Astrocyte of the cerebellum (primary cell): Measurements from ENCODE around the gene IL18BP.

Experiments
- DNase-seq: peaks from one replicate; pipeline ENCODE4 v3.0.0-alpha.2; 2011; ENCODE audit warnings: low read depth
- H3K4me3 ChIP-seq: 2 replicates; pipeline ENCODE4 v1.5.1; 2011; ENCODE audit warnings: mild to moderate bottlenecking, low read depth, low read length, moderate library complexity
- in situ Hi-C: cut with HindIII; loops from 2 replicates; pipeline ENCODE4 v1.10.0; 2017; ENCODE audit warnings: low sequenced_read_pairs
- TF ChIP-seq, protein P1 (sequence below): IDR thresholded peaks from 2 replicates; pipeline ENCODE4 v1.5.1; 2012; ENCODE audit warnings: low read length, low read depth, moderate library complexity, mild to moderate bottlenecking; ENCODE audit errors: missing control alignments

IL18BP gene

GRCh38 chr11:71998061-71998460 lies 648 bp upstream of the IL18BP start:
- DNase-seq = no peak
- TF ChIP-seq, protein P1, sequence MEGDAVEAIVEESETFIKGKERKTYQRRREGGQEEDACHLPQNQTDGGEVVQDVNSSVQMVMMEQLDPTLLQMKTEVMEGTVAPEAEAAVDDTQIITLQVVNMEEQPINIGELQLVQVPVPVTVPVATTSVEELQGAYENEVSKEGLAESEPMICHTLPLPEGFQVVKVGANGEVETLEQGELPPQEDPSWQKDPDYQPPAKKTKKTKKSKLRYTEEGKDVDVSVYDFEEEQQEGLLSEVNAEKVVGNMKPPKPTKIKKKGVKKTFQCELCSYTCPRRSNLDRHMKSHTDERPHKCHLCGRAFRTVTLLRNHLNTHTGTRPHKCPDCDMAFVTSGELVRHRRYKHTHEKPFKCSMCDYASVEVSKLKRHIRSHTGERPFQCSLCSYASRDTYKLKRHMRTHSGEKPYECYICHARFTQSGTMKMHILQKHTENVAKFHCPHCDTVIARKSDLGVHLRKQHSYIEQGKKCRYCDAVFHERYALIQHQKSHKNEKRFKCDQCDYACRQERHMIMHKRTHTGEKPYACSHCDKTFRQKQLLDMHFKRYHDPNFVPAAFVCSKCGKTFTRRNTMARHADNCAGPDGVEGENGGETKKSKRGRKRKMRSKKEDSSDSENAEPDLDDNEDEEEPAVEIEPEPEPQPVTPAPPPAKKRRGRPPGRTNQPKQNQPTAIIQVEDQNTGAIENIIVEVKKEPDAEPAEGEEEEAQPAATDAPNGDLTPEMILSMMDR = no peak
- in situ Hi-C loops = no loop called here
- no peak overlapping the region for H3K4me3 ChIP-seq

DNA sequence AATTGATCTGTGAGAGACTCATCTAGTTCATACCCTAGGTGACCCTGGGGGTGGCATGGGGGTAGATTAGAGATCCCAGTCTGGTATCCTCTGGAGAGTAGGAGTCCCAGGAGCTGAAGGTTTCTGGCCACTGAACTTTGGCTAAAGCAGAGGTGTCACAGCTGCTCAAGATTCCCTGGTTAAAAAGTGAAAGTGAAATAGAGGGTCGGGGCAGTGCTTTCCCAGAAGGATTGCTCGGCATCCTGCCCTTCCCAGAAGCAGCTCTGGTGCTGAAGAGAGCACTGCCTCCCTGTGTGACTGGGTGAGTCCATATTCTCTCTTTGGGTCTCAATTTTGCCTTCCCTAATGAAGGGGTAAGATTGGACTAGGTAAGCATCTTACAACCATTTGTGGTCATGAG lies 653 bp downstream of the IL18BP start:
- no peak overlapping the region for H3K4me3 ChIP-seq
- in situ Hi-C loops = no loop called here
- peak; percentile 11 for DNase-seq
- TF ChIP-seq, protein P1 = no peak

- TF ChIP-seq, protein P1 = no peak
- no peak for DNase-seq
- in situ Hi-C loops = loop anchor here (25.0 kb wide), 2 partner anchors 113 to 413 kb away; partner anchors contain the start of genes ANAPC15, LAMTOR1 and TOMT
- H3K4me3 ChIP-seq = no peak overlapping the region
Observed at GRCh38 chr11:71999798-72000197, 1.1 kb downstream of the IL18BP start.

- no peak for DNase-seq
- no peak overlapping the region for H3K4me3 ChIP-seq
- TF ChIP-seq, protein P1 = no peak
- in situ Hi-C loops = loop anchor here (25.0 kb wide), 2 partner anchors 112 to 412 kb away; partner anchors contain the start of genes ANAPC15, LAMTOR1 and TOMT
Observed at GRCh38 chr11:72000202-72000867, 1.6 kb downstream of the IL18BP start.

- TF ChIP-seq, protein P1 = no peak
- no peak for DNase-seq
- no peak overlapping the region for H3K4me3 ChIP-seq
- in situ Hi-C loops = loop anchor here (25.0 kb wide), 2 partner anchors 111 to 411 kb away; partner anchors contain the start of genes ANAPC15, LAMTOR1 and TOMT
Observed at GRCh38 chr11:72001285-72001684, 2.6 kb downstream of the IL18BP start.

DNA sequence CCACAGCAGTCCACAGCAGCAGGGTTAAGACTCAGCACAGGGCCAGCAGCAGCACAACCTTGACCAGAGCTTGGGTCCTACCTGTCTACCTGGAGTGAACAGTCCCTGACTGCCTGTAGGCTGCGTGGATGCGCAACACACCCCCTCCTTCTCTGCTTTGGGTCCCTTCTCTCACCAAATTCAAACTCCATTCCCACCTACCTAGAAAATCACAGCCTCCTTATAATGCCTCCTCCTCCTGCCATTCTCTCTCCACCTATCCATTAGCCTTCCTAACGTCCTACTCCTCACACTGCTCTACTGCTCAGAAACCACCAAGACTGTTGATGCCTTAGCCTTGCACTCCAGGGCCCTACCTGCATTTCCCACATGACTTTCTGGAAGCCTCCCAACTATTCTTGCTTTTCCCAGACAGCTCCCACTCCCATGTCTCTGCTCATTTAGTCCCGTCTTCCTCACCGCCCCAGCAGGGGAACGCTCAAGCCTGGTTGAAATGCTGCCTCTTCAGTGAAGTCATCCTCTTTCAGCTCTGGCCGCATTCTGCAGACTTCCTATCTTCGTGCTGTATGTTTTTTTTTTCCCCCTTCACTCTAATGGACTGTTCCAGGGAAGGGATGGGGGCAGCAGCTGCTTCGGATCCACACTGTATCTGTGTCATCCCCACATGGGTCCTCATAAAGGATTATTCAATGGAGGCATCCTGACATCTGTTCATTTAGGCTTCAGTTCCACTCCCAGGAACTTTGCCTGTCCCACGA lies 3.3 kb downstream of the IL18BP start:
- no peak overlapping the region for H3K4me3 ChIP-seq
- TF ChIP-seq, protein P1 = no peak
- in situ Hi-C loops = loop anchor here (25.0 kb wide), 2 partner anchors 110 to 410 kb away; partner anchors contain the start of genes ANAPC15, LAMTOR1 and TOMT
- no peak for DNase-seq
